Effector memory CD8-positive, alpha-beta T cell (primary cell): Measurements from ENCODE around the gene PAEP.

Experiments used
- ATAC-seq: fragments of 150-1000 bp; cut with Tn5 transposase; replicated peaks from 2 replicates; pipeline ENCODE4 v1.10.0; 2021; ENCODE audit warnings: mild to moderate bottlenecking, moderate library complexity
- DNase-seq, 3 experiments: peaks; one replicate each; pipeline ENCODE4 v3.0.0; 2021
- H3K27ac Mint-ChIP-seq, 2 donors: one replicate each; pipeline ENCODE4 v1.8.0; 2022; ENCODE audit warnings: mild to moderate bottlenecking in 2 of 2, mixed read lengths in 2 of 2, moderate library complexity in 2 of 2
- H3K27me3 Mint-ChIP-seq, 2 donors: one replicate each; pipeline ENCODE4 v1.8.0; 2022; ENCODE audit warnings: mixed read lengths in 2 of 2
- H3K36me3 Mint-ChIP-seq: one replicate; pipeline ENCODE4 v1.8.0; 2022; ENCODE audit warnings: mild to moderate bottlenecking, moderate library complexity, mixed read lengths; ENCODE audit not compliant: insufficient read depth
- H3K4me1 Mint-ChIP-seq, 2 donors: one replicate each; pipeline ENCODE4 v1.8.0; 2022; ENCODE audit warnings: low read depth in 2 of 2, mixed read lengths in 2 of 2
- H3K4me3 Mint-ChIP-seq, 2 donors: one replicate each; pipeline ENCODE4 v1.8.0; 2022; ENCODE audit warnings: mild to moderate bottlenecking in 2 of 2, mixed read lengths in 2 of 2, moderate library complexity in 2 of 2
- H3K9me3 Mint-ChIP-seq, 2 donors: one replicate each; pipeline ENCODE4 v1.8.0; 2022; ENCODE audit warnings: mixed read lengths in 2 of 2

The PAEP gene

GRCh38 chr9:135580664-135581380 is 19.3 kb downstream of the PAEP start:
- H3K9me3 Mint-ChIP-seq = no peaks in the 10 kb centered on the region
- H3K4me3 Mint-ChIP-seq = no peak overlapping the region
- peaks cover 16 to 22% of the 10 kb centered on the region in 2 donors for H3K27me3 Mint-ChIP-seq
- no peaks in the 10 kb centered on the region for H3K36me3 Mint-ChIP-seq
- ATAC-seq (no peak), DNase-seq (no peak)
- H3K27ac Mint-ChIP-seq = no peak overlapping the region
- no peaks in the 10 kb centered on the region for H3K4me1 Mint-ChIP-seq

- no peaks in the 10 kb centered on the region for H3K36me3 Mint-ChIP-seq
- H3K9me3 Mint-ChIP-seq = no peaks in the 10 kb centered on the region
These were observed 20.3 kb downstream of the PAEP start for GRCh38 chr9:135581636-135582426.

GRCh38 chr9:135582541-135582940 is 21.0 kb downstream of the PAEP start:
- H3K27ac Mint-ChIP-seq = no peak overlapping the region
- no peaks in the 10 kb centered on the region for H3K4me1 Mint-ChIP-seq
- DNase-seq (no peak), ATAC-seq (no peak)
- H3K9me3 Mint-ChIP-seq = no peaks in the 10 kb centered on the region
- H3K4me3 Mint-ChIP-seq = no peak overlapping the region
- H3K36me3 Mint-ChIP-seq = no peaks in the 10 kb centered on the region
- peaks cover 11 to 37% of the 10 kb centered on the region in 2 donors for H3K27me3 Mint-ChIP-seq

More at GRCh38 chr9:135581636-135582426, 20.3 kb downstream of the PAEP start:
- H3K27ac Mint-ChIP-seq = no peak overlapping the region
- no peak for DNase-seq
- H3K4me1 Mint-ChIP-seq = no peaks in the 10 kb centered on the region
- peaks cover 13 to 32% of the 10 kb centered on the region in 2 donors for H3K27me3 Mint-ChIP-seq
- no peak overlapping the region for H3K4me3 Mint-ChIP-seq
- ATAC-seq = no peak

GRCh38 chr9:135582966-135583687 is 21.6 kb downstream of the PAEP start:
- Mint-ChIP-seq H3K36me3 (no peaks in the 10 kb centered on the region), H3K9me3 (no peaks in the 10 kb centered on the region), H3K4me3 (no peak overlapping the region), H3K4me1 (no peaks in the 10 kb centered on the region), H3K27me3 (peaks cover 11 to 37% of the 10 kb centered on the region in 2 donors), H3K27ac (no peak overlapping the region)
- DNase-seq = no peak
- no peak for ATAC-seq

GRCh38 chr9:135583688-135584011 is 22.1 kb downstream of the PAEP start:
- DNase-seq = no peak
- no peak for ATAC-seq
- H3K4me3 Mint-ChIP-seq = no peak overlapping the region
- no peaks in the 10 kb centered on the region for H3K9me3 Mint-ChIP-seq
- H3K4me1 Mint-ChIP-seq = no peaks in the 10 kb centered on the region
- H3K27me3 Mint-ChIP-seq = peaks cover 11 to 37% of the 10 kb centered on the region in 2 donors
- no peak overlapping the region for H3K27ac Mint-ChIP-seq
- no peaks in the 10 kb centered on the region for H3K36me3 Mint-ChIP-seq

- Mint-ChIP-seq H3K9me3 (no peaks in the 10 kb centered on the region), H3K27me3 (peaks cover 12 to 40% of the 10 kb centered on the region in 2 donors), H3K4me3 (no peak overlapping the region), H3K4me1 (no peaks in the 10 kb centered on the region), H3K36me3 (no peaks in the 10 kb centered on the region), H3K27ac (no peak overlapping the region)
- ATAC-seq (no peak), DNase-seq (no peak)
These were observed 22.8 kb downstream of the PAEP start for GRCh38 chr9:135584371-135584770.

GRCh38 chr9:135584934-135585333 is 23.4 kb downstream of the PAEP start:
- Mint-ChIP-seq H3K9me3 (no peaks in the 10 kb centered on the region), H3K27ac (no peak overlapping the region), H3K4me1 (no peaks in the 10 kb centered on the region), H3K27me3 (peaks cover 17 to 45% of the 10 kb centered on the region in 2 donors), H3K4me3 (no peak overlapping the region), H3K36me3 (no peaks in the 10 kb centered on the region)
- DNase-seq (no peak), ATAC-seq (no peak)

GRCh38 chr9:135586601-135587109 is 25.1 kb downstream of the PAEP start:
- ATAC-seq = no peak
- Mint-ChIP-seq H3K4me1 (no peaks in the 10 kb centered on the region), H3K4me3 (no peak overlapping the region), H3K27ac (no peak overlapping the region), H3K9me3 (no peaks in the 10 kb centered on the region), H3K27me3 (peaks cover 29 to 58% of the 10 kb centered on the region in 2 donors), H3K36me3 (peaks cover 3% of the 10 kb centered on the region)
- DNase-seq = no peak

GRCh38 chr9:135587658-135588057 is 26.1 kb downstream of the PAEP start:
- Mint-ChIP-seq H3K4me1 (no peaks in the 10 kb centered on the region), H3K9me3 (no peaks in the 10 kb centered on the region), H3K27me3 (peaks cover 29 to 64% of the 10 kb centered on the region in 2 donors), H3K27ac (no peak overlapping the region), H3K36me3 (peaks cover 3% of the 10 kb centered on the region), H3K4me3 (no peak overlapping the region)
- DNase-seq (no peak), ATAC-seq (no peak)

GRCh38 chr9:135588371-135588770 is 26.8 kb downstream of the PAEP start:
- Mint-ChIP-seq H3K4me3 (no peak overlapping the region), H3K36me3 (peaks cover 3% of the 10 kb centered on the region)

GRCh38 chr9:135588886-135589595 is 27.5 kb downstream of the PAEP start:
- H3K36me3 Mint-ChIP-seq = peaks cover 3% of the 10 kb centered on the region
- no peak overlapping the region for H3K27ac Mint-ChIP-seq
- no peaks in the 10 kb centered on the region for H3K9me3 Mint-ChIP-seq
- H3K4me1 Mint-ChIP-seq = no peaks in the 10 kb centered on the region
- peaks cover 22 to 65% of the 10 kb centered on the region in 2 donors for H3K27me3 Mint-ChIP-seq
- DNase-seq (no peak), ATAC-seq (no peak)
- no peak overlapping the region for H3K4me3 Mint-ChIP-seq

More at GRCh38 chr9:135588371-135588770, 26.8 kb downstream of the PAEP start:
- Mint-ChIP-seq H3K4me1 (no peaks in the 10 kb centered on the region), H3K27me3 (peaks cover 26 to 65% of the 10 kb centered on the region in 2 donors), H3K27ac (no peak overlapping the region), H3K9me3 (no peaks in the 10 kb centered on the region)
- ATAC-seq (no peak), DNase-seq (no peak)

GRCh38 chr9:135589596-135590485 is 28.3 kb downstream of the PAEP start:
- Mint-ChIP-seq H3K36me3 (peaks cover 3% of the 10 kb centered on the region), H3K9me3 (no peaks in the 10 kb centered on the region), H3K4me1 (no peaks in the 10 kb centered on the region), H3K4me3 (no peak overlapping the region), H3K27me3 (peaks cover 20 to 61% of the 10 kb centered on the region in 2 donors), H3K27ac (no peak overlapping the region)
- ATAC-seq = no peak
- no peak for DNase-seq
